ENCODE data around the gene LAGE3.

GRCh38 chrX:154470914-154471568 lies 8.0 kb downstream of the LAGE3 start:
- TF ChIP-seq CTCF (IDR thresholded peaks at IDR 0.05 in 4 of 5, conservative IDR thresholded peaks at IDR 0.05 in 1 of 5) (no peak), POLR2A (IDR thresholded peaks at IDR 0.05) (no peak)
